HG03045 (cell line): Measurements from ENCODE around the gene LURAP1L.

Source experiments
- ATAC-seq: cut with Tn5 transposase; IDR thresholded peaks from one replicate; pipeline ENCODE4 v1.9.1; 2021; ENCODE audit warnings: mild to moderate bottlenecking, moderate library complexity; ENCODE audit not compliant: unreplicated experiment

LURAP1L gene, protein sequence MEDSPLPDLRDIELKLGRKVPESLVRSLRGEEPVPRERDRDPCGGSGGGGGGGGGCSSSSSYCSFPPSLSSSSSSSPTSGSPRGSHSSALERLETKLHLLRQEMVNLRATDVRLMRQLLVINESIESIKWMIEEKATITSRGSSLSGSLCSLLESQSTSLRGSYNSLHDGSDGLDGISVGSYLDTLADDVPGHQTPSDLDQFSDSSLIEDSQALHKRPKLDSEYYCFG

DNA sequence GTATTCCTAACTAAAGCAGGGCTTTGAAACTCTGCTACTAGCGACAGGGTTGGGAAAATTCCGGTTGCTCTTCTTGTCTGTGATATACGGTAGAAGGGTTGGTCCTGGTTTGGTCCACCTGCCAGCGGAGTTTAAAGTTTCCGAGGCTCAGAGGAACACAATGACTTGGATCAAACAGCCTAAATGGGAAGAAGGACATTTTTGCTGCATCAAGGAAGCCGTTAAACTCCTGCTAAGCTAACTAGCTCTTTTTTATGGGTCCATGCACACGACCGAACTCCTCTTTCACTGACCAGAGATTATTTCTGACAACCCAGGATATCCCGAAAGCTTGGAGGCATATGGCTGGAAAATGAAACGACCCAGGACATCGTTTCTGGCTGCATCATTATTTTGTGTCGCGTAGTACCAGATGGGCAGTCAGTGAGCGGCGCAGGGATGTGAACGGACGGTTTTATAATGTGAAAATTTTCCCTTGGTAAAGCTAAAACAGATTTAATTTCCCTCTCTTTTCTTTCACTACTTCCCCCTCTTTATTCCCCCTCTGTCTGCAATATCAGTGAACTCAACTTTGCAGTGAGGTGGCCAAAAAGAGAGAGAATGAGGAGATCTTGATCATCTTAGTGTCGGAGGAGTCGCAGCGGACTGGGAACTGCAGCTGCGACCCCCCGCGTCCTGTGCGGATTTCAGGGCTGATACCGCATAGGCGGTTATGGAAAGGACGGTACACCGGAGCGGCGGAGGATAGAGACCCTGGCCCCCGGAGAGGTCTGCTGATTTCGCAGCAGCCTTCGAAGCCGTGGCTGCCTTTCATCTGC, at the start of gene LURAP1L:
LURAP1L (plus strand) TSS at position 160 of the 818 bp plus-strand sequence. CDS start 696 bp downstream, outside the sequence.
- no peak for ATAC-seq

DNA sequence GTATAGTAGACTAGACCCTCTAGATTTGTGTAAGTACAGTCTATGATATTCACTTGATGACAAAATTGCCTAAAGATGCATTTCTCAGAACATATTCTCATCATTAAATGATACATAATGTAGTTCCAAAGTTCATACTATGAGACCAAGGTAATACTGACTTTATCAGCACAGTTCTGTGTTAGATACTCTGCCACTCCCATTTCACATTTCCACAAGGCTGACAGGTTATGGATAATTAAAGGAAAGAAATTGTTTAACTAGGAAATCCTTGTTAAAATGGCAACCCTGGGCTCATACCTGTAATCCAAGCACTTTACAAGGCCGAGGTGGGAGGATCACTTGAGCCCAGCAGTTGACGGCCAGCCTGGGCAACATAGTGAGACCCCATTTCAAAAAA, 48.0 kb upstream of the LURAP1L start:
- no peak for ATAC-seq

DNA sequence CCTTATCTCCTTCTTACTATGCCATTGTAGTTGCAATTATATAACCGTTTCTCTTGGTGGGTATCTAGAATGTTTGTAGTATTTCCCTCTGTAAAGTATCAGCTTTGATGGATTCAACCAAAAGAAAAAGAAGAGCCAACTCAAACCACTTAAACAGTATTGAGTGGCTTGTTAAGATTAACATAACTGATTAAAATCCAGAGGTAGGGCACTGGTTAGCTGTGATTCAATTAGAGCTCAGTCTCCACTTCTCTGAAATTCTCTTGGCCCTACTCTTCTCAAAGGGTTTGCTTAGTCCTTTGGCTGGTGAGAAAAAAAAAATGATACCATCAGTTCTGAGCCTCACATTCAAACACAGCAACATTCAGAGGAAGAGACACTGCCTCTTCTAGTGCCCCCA, 44.6 kb upstream of the LURAP1L start:
- no peak for ATAC-seq

DNA sequence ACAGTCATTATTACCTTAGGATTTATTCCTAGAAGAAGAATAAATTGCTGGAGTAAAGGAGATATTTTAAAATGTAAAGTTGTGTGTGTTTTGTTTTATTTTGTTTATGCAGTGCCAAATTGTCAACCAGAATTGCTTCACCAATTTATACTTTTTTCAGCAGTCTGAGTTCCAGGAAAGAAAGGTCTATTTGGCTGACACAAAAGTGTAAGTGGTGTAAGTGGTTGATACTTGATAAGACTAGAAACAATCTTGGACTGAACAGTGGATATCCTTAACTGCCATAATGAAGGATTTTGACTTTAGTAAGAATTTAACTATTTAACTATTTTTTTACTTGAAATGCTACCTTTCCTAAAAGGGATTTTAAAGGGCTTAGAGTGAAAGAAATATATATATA, 43.9 kb upstream of the LURAP1L start:
- ATAC-seq = no peak

DNA sequence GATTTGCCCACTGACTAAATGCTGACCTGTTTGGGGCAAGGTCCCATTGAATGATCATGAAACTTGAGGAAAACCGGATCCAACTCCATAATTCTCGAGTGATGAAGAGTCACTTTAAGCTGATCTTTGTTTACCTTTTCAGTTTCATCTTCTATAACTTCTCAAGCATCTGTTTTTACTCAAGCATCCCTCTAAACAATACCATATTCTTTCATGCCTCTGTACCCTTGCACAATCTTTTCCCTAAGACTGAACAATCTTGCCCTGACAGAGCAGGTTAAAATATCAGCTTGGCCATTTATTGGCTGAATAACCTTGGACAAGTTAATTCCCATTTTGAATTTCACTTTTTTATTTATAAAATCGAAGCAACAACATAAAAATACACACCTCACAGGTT, 41.8 kb upstream of the LURAP1L start:
- ATAC-seq = no peak

DNA sequence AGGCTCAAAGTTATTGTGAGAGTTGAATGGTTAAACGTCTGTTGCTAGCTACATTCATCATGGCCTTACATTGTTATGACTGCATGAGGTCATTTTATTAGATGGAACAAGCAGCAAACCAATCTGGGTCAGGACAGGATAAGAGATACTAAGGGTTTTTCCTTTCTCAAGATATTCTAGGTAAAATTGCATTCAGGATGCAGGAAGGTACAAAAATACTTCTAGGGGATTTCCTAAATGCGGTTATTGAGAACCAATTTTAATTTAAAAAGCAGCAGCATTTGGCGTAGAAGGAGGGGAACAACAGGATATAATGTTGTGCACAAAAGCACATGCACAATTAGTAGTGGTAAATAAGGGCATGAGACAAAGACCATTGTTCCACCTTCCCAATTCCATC, 39.2 kb upstream of the LURAP1L start:
- no peak for ATAC-seq

DNA sequence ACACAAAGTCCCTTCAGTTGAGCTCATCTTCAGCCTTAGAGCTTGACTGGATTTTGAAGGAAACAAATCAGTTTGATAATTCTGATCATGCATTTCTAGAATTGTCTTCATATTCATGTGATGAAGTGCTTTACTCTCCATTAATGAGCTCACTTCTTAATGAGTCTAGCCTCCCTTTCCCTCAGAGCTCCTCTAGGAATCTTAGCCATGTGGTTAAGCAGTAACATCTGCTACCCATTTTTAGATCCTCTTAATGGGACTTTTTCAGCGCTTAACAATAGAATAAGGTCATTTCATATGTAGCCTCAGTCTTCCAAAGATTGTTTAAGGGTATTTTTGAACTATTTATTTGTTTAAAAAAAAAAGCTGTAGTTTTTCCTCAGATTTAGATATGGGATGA, 36.9 kb upstream of the LURAP1L start:
- no peak for ATAC-seq

DNA sequence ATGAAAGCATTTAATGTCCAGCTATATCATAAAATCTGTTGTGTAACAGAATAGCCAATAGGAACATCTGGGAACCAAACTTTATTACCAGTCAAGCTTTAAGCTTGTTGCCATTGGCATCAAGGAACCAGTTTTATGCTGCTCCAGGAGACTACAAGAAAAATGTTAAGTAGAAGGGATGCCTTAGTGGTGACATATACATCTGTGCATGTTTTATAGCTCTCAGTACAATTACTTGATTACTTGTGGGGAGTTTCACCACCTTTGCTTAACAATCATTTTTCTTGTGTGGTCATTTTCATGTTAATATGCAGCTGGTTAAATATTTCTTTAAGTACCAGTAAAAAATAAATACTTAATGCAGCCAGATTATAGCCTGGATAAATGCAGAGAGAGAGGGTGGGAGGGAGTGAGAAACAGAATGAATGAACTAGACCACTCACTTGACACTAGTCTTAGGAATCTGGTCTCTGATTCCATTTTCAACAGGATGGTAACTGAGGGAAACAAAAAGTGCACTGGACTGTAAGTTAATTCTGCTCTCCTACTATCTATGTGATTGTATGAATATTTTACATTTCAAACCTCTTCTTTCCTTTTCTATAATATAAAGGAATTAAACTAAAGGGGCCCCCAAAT, 35.7 kb upstream of the LURAP1L start:
- ATAC-seq = no peak

DNA sequence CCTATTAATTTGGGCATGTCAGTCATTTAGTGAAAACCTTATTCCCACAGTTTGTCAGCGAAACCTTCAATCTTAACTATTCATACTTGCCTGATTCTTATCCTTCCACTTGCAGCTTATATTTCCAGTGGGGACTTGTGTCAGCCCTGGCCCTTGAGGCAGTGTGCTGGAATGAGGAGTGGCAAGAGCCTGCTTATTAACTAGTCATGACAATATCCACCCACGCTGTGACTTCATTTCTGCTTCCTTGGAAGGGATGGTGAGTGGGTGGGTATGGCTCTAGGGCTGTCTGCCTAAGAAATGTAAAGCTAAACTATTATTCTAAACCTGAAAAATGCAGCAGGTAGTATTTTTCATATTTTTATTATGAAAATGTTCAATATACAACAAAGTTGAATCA, 34.0 kb upstream of the LURAP1L start:
- no peak for ATAC-seq

DNA sequence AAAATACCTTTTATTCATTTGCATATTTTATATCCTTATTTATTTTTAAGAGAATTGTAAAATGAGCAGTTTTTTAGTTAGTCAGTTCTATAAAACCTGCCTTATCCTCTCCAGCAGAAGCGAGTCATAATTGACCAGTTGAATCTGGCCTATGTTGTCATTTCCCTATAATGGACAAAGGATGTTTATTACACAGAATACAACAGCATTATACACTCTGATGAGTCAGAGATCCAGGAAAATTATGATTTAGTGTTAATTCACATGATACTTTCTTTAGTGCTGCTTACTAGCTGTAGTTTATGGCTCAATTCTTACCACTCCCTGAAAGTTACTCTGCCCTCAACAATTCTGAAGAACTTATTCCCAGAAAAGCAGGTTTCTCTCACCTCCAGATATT, 26.8 kb upstream of the LURAP1L start:
- ATAC-seq = no peak

DNA sequence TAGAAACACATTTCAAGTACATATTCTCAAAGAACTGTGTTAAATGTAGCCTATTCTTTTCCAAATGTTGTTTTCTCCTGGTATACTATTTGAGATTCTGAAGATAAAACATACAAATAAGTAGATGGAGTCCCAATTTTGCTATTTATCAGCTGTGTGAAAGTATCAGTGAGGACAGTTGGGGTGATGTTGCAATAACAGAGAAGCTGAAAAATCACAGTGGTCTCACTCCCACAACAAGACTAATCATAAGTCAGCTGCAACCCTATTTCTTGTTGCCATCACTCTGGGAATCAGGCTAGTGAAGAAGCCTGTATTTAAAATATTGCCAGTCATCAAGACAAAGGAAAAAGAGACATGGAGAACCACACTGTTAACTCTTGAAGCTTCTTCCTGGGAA, 25.9 kb upstream of the LURAP1L start:
- no peak for ATAC-seq

DNA sequence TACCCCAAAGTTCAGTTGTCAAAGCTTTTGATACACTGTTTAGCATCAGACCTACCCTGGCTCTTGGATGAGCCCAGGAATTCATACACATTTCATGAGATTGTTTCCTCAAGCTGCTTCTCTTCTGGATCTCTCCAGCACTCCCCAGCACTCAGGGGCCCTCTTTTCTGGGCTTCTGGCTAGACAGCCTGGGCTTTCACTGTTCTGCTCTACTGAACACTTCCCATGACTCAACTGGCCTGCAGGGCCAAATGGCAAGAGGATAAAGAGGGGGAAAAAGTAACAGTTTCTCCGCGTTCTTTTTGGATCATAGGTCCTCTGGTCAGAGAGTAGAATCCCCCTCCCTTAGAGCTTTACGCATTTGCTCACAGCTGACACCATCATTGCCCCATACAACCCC, 20.9 kb upstream of the LURAP1L start:
- ATAC-seq = no peak

DNA sequence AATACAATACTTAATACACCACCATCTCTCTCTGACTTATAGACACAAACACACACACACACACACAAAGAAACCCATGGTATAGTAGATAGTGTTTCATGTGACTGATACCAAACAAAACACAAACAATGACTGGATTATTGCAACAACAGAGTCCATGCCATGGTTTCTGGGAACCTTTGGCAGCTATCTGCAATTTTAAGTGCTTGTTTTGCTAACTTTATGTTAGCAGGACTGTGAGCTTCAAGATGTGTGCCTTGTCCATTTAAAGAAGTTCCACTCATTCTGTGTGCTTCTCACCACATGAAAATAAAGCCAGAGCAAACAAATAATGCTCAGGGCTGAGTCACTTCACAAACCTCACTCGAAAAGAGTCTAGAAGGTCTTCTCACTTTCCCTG, 15.1 kb upstream of the LURAP1L start:
- no peak for ATAC-seq

DNA sequence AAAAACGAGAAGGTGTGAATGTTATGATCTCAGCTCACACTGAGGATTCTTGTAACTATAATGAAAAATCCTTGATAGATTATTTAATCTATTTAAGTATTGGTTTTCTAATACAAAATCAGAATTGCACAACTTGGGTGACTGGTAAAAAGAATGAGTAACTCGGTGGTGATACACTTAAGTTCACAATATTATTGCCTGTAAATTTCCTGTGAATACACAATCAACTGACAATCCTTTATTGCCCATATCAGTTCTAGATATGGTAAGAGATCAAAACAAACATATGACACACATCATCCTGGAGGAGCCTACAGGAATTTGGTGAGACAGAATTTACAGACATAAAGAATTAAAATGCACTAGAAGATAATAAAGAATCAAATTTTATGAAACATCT, 14.1 kb upstream of the LURAP1L start:
- ATAC-seq = no peak

DNA sequence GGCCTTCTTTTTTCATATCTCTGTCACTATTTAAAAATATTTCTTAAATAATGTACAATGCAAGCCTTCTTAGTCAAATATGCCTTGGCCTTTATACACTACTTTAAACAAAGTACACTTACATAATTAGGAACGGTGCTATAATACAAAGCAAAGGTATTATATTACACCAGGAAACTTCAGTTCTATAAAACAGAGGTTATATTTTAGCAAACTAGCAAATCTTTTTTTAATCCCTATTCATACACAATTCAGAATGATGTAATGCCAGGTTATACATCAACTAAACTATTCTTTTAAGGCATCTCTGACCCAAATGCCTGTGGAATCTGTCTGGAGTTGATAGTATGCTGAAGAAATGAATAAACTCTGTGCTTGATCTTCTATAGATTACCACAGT, 10.7 kb upstream of the LURAP1L start:
- ATAC-seq = no peak

DNA sequence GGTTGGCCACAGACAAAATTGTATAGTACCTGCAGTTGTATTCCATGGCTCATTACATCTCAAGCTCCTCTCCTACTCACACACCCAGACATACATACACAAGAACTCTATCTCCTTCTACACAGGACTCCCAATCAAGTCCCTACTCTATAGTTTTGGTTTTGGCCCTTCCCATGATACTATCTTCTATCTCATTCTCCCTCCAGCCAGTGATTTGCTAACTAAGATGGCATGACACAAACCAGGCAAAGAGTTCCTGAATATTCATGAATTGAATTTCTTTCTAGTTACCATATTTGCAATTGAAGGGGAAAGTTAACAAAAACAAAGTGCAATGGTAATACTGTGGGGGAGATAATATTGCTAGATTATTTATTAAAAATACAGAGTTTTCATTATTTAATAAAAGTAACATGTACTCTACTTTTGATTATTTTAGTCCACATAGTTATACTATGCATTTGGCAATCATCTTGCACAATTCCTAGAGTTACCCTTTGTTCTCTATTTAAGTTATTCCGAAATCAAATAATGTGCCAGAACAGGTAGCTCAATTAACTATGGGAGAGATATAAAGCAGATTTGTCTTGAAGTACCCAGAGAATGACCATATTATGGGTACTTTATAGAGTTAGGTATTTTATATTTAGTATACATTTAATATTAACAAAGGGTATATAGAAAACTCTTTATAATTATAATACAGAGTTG, 9.6 kb upstream of the LURAP1L start:
- no peak for ATAC-seq

DNA sequence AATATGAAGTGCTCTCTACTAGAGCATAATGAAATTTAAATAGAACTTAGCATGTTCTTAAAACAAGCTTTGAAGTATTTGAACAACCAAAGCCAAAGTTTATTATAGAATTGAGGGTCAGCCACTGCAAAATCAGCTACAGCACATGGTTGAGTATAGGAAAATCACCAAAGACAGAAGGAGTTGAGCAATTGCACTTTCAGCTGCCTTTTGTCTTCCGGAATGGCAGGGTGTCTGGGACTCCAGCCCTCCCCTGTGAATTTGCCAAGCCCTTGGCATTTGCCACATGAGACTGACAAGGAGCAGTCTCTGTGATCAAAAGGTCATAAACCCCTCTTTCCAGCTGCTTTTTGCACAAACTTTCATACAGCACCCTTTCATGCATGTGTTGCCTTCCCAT, 8.5 kb upstream of the LURAP1L start:
- no peak for ATAC-seq

DNA sequence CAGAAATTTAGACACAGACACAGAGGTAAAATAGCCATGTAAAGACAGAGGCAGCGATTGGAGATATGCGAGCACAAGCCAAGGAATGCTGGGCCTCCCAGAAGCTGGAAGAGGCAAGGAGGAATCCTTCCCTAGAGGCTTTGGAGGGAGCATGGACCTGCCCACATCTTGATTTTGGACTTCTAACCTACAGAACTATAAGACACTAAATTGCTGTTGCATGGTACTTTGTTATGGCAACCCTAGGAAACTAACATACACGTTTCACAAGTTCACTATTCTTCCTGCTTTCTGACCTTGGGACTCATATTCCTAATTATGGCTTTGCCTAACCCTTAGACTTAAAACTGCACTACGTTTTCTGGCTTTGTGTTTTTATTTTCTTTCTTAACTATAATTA, 4.6 kb upstream of the LURAP1L start:
- no peak for ATAC-seq

DNA sequence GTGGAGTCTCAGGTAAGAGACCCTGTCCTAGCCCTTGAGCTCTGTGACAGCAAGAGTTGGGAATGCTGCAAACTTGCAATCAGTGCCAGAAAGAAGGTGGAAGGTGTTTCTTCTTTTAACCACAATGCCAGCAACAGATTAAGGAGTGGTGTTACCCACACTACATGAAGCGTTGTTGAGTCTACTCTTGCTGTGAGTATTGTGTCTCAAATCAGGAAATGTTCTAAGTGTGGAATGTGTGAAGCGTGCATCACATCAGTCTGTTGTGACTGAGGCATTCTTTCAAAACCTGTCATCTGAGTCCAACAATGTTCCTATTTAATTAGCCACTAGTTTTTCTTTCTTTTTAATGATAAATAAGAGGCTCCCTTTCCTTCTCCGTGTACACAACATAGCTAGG, 2.9 kb upstream of the LURAP1L start:
- ATAC-seq = no peak

DNA sequence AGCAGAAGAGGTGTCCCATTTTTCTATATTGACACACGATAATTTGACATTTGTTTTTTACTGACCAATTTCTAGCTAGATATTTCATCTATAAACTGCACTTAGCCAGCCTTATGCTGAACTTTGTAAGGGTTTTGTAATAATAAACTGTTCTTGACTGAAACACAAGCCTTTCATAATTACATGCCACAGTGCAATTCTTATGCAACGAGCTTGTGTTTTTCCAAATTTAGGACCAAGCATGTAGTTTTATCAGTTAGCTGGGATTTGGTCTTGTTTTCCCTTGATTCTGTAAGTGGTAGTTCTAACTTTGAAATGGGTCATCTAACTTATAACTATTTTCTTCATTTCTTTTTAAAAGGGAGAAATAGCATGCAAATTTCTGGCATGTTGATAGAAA, 1.3 kb upstream of the LURAP1L start:
- ATAC-seq = no peak

DNA sequence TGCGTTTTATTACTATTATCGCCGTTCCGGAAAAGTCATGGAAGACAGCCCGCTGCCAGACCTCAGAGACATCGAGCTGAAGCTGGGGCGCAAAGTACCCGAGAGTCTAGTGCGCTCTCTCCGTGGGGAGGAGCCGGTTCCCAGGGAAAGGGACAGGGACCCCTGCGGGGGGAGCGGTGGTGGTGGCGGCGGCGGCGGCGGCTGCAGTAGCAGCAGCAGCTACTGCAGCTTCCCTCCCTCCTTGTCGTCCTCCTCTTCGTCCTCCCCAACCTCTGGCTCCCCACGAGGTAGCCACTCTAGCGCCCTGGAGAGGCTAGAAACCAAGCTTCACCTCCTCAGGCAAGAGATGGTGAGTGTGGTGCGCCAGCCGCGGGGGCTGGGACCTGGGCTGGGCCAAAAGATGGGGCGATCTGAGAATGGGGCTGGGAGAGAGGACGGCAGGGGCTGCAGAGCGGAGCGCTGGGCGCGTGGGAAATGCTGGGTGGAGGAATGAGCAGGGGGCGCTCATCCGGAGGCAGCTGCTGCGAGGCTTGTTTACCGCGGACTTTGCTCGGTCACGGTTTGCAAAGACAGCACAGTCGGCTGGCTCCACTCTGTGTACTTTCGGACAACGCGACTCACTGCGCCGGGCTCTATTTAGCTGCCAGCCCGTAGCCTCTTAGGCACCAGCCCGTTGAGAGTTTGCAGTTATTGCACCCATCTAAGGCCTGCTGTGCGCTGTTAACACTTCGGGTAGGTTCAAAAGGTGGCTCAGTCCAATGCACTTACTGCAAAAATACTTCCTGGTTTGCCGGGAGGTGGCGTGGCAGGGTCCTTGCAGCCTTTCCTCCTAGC, 1.1 kb downstream of the LURAP1L start:
- no peak for ATAC-seq
